GDM1 (cell line): ENCODE data around the gene RPL15.

Source experiments
- DNase-seq: peaks from one replicate; lab custom pipeline; 2025; lab: John Stamatoyannopoulos, UW

The RPL15 gene

GRCh38 chr3:23961913-23962312, 45.0 kb downstream of the RPL15 start:
- no peak for DNase-seq

DNA sequence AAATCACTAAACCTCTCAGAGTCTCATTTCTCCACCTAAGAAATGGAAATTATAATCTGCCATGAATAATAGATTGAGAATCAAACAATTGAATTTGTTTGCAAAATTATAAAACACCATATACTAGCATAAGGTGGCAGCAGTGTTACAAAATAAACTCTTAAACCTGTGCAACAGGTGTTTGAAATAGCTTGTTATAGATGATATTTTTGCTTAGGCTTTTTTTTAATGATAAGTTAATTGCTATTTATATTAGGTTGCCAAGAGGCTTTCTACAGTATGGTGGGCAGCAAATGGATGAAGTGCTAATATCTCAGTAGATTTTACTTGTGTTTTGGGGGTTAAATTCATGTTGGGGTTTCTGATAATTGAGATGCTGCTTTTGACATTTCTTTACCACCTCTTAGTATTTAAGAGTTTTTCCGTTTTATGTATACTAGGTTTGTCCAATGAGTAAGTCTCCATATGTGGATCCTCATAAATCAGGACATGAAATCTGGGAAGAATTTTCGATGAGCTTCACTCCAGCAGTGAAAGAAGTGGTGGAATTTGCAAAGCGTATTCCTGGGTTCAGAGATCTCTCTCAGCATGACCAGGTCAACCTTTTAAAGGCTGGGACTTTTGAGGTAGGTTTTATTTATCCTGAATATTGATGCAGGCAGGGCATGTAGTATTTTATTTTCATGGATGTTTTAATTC, 47.8 kb downstream of the RPL15 start:
- DNase-seq = no peak

GRCh38 chr3:23966328-23966727, 49.4 kb downstream of the RPL15 start:
- DNase-seq = no peak

DNA sequence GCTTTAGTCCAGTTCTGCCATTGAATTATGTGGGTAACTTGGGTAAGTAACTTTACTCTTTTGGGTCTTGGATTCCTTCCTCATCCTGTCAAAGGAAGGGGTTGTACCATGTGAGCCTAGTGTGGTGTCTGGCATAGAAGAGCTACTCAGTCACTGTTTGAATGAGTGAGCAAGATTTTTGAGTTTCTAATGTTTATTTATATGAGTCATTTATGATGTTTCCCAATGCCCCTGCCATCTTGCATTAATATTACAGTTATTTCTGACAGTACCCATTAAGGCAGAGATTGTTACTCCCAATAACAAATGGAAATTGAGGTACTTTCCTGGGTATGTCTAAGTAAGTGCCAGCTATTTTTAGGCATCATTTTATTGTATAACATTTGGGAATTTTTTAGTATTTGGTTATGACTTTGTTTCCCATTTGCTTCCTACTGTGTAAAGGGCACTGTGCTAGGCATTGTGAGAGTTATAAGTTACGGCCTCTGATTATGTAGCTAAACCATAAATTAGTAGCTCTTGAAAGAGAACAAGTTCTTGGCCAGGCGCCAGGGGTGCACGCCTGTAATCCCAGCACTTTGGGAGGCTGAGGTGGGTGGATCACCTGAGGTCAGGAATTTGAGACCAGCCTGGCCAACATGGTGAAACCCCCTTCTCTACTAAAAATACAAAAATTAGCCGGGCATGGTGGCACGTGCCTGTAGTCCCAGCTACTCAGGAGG, 51.7 kb downstream of the RPL15 start:
- DNase-seq = no peak

GRCh38 chr3:23969393-23969792, 52.5 kb downstream of the RPL15 start:
- no peak for DNase-seq
